Measurements from ENCODE around the gene BAD. TPM values are rescaled to one million over a fixed set of nuclear protein-coding genes. Genes with fewer than 3 reads are reported as not detected.
"Not testable (repeated sequence)": the region's sequence is repeated elsewhere in the genome, so short reads cannot be mapped to it uniquely, and the experiment has no call there.

The BAD gene
- polyA plus RNA-seq, 1 donor (not counting 4 experiments of a cell fraction or from before 2014, with no cell fraction given), result 58.3 TPM

- TF ChIP-seq EZH2 (IDR thresholded peaks at IDR 0.05; ENCODE audit: low read length), result no peak
- no peak for TF ChIP-seq CTCF (optimal IDR thresholded peaks at IDR 0.05 in 1 of 3, IDR thresholded peaks at IDR 0.05 in 1 of 3, conservative IDR thresholded peaks at IDR 0.05 in 1 of 3; ENCODE audit: extremely low read depth in 1 of 3, insufficient read depth in 2 of 3, low read length in 3 of 3)
- FAIRE-seq (no peak), DNase-seq (ENCODE audit: low read depth, low spot score) (no peak)
- dilution Hi-C loops (cut with MboI; ENCODE audit: extremely low pct_ligation_motif_present, low sequenced_read_pairs), result no loop called here
- peak within 1 kb of the TSS; percentile 94 for H3K27ac ChIP-seq (ENCODE audit: control insufficient read depth, insufficient read depth, low read length)
- peak within 1 kb of the TSS; percentile 95 for H3K9ac ChIP-seq (ENCODE audit: control insufficient read depth, extremely low read depth, insufficient read depth, low read length)
- peaks cover 36% of the 10 kb centered on the region for H3K4me1 ChIP-seq (ENCODE audit: control insufficient read depth, extremely low read depth, insufficient read depth, low read length)
- no peaks in the 10 kb centered on the region for H3K27me3 ChIP-seq (ENCODE audit: control insufficient read depth, extremely low read depth, insufficient read depth, low read length)
- no peaks in the 10 kb centered on the region for H4K20me1 ChIP-seq (ENCODE audit: control insufficient read depth, extremely low read depth, insufficient read depth, low read length)
- peak within 1 kb of the TSS; percentile 87 to 92 (median 88) for H3K4me3 ChIP-seq (ENCODE audit: control insufficient read depth in 2 of 3, extremely low read depth in 1 of 3, insufficient read depth in 2 of 3, low read depth in 1 of 3, low read length in 3 of 3)
- H3K4me2 ChIP-seq (ENCODE audit: control insufficient read depth, extremely low read depth, insufficient read depth, low read depth, low read length), result peak within 1 kb of the TSS; percentile 100
- H3K9me3 ChIP-seq (ENCODE audit: control insufficient read depth, low read depth, low read length), result no peaks in the 10 kb centered on the region
- H3K36me3 ChIP-seq (ENCODE audit: control insufficient read depth in 2 of 2, extremely low read depth in 1 of 2, insufficient read depth in 2 of 2, low read length in 2 of 2), result peaks cover 6 to 14% of the 10 kb centered on the region in 2 experiments
- H3K79me2 ChIP-seq (ENCODE audit: control insufficient read depth, insufficient read depth, low read length), result peaks cover 30% of the 10 kb centered on the region
- peak within 1 kb of the TSS; percentile 68 for H2AFZ ChIP-seq (ENCODE audit: control insufficient read depth, low read length)
- H3K9me1 ChIP-seq (ENCODE audit: control insufficient read depth, extremely low read depth, insufficient read depth, low read length), result no peaks in the 10 kb centered on the region
These were observed 37.4 kb downstream of the BAD start, which contains the start of gene PPP1R14B for GRCh38 chr11:64246871-64247728. PPP1R14B (minus strand) TSS chr11:64246943; CDS start chr11:64246673, 270 bp downstream.

- H3K27me3 ChIP-seq (ENCODE audit: control insufficient read depth, extremely low read depth, insufficient read depth, low read length); dilution Hi-C loops (cut with MboI; ENCODE audit: extremely low pct_ligation_motif_present, low sequenced_read_pairs); H4K20me1 ChIP-seq (ENCODE audit: control insufficient read depth, extremely low read depth, insufficient read depth, low read length); H3K9me3 ChIP-seq (ENCODE audit: control insufficient read depth, low read depth, low read length); FAIRE-seq; H2AFZ ChIP-seq (ENCODE audit: control insufficient read depth, low read length); DNase-seq (ENCODE audit: low read depth, low spot score); H3K9me1 ChIP-seq (ENCODE audit: control insufficient read depth, extremely low read depth, insufficient read depth, low read length); H3K4me2 ChIP-seq (ENCODE audit: control insufficient read depth, extremely low read depth, insufficient read depth, low read depth, low read length): not testable (repeated sequence)
- Histone ChIP-seq H3K4me3 (ENCODE audit: control insufficient read depth in 2 of 3, extremely low read depth in 1 of 3, insufficient read depth in 2 of 3, low read depth in 1 of 3, low read length in 3 of 3) (peak overlapping the region in 1 of 3 experiments; percentile 88), H3K79me2 (ENCODE audit: control insufficient read depth, insufficient read depth, low read length) (peaks cover 27% of the 10 kb centered on the region), H3K9ac (ENCODE audit: control insufficient read depth, extremely low read depth, insufficient read depth, low read length) (peak overlapping the region; percentile 95), H3K27ac (ENCODE audit: control insufficient read depth, insufficient read depth, low read length) (peak overlapping the region; percentile 88), H3K4me1 (ENCODE audit: control insufficient read depth, extremely low read depth, insufficient read depth, low read length) (peaks cover 36% of the 10 kb centered on the region), H3K36me3 (ENCODE audit: control insufficient read depth in 2 of 2, extremely low read depth in 1 of 2, insufficient read depth in 2 of 2, low read length in 2 of 2) (peaks cover 6 to 14% of the 10 kb centered on the region in 2 experiments)
These were observed 37.9 kb downstream of the BAD start for GRCh38 chr11:64246621-64246870.

All from keratinocyte (primary cell).